ENCODE measurements around the gene RAPGEF4.

The RAPGEF4 gene

GRCh38 chr2:172823261-172823850 is 87.7 kb downstream of the RAPGEF4 start:
- no peak for DNase-seq (ENCODE audit: low read depth in 2 of 2)

- DNase-seq (ENCODE audit: low read depth in 2 of 2), result no peak
These were observed 90.9 kb downstream of the RAPGEF4 start for GRCh38 chr2:172826522-172826921.

GRCh38 chr2:172829229-172829628 is 93.6 kb downstream of the RAPGEF4 start:
- no peak for DNase-seq (ENCODE audit: low read depth in 2 of 2)

DNA sequence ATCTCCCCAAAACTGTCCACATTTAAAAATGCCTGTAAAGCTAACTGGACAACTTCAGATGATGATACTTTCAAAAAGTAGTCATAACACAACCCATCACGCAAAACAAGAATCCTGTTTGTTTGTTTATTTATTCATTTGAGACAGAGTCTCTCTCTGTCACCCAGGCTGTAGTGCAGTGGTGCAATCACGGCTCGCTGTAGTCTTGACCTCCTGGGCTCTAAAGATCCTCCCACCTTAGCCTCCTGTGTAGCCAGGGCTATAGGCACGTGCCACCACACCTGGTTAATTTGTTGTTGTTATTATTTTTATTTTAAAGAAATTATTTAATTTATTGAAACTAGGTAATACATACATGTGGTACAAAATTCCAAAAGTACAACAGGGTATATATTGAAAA is 94.8 kb downstream of the RAPGEF4 start:
- no peak for DNase-seq (ENCODE audit: low read depth in 2 of 2)

DNA sequence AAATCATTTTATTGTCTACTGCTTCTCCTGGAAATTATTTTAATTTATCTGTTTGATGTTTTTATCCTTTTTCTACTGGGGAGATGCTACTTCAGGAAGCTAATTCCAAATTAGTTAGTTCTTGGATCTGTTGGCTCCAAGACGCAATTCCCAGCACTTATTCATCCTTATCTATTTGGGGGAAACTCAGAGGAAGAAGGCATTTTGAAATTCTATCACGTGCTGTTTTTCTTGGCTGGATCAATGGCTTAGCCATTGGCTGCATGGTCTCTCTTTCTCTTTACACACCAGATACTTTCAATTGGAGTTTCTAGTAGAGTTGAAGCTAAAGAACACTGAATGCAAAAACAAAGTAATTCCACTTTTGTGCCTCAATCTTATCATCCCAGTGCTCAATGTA is 98.3 kb downstream of the RAPGEF4 start:
- DNase-seq (ENCODE audit: low read depth in 2 of 2), result no peak

DNA sequence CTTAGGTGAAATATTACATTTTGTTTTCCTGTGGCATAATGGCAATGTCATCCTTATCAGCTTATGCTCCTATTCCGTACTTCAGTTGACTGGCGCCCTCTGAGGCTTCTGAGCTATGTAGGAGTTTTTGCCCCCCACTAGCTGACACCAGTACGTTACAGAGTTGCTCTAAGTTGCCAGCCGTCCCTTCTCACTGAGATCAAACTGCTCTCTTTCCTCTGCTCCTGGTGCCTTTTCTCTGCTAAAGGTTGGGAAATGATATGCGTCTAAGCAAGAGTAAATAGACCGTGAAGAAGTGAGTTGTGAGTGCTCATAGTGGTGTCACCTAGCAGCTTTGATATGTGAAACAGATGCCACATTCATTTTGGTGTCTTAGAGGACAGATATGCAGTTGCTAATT is 99.2 kb downstream of the RAPGEF4 start:
- DNase-seq (ENCODE audit: low read depth in 2 of 2), result no peak

GRCh38 chr2:172836347-172836821 is 100.7 kb downstream of the RAPGEF4 start:
- DNase-seq (ENCODE audit: low read depth in 2 of 2), result no peak

- DNase-seq (ENCODE audit: low read depth in 2 of 2), result no peak
These were observed 101.2 kb downstream of the RAPGEF4 start for GRCh38 chr2:172836827-172837226.

DNA sequence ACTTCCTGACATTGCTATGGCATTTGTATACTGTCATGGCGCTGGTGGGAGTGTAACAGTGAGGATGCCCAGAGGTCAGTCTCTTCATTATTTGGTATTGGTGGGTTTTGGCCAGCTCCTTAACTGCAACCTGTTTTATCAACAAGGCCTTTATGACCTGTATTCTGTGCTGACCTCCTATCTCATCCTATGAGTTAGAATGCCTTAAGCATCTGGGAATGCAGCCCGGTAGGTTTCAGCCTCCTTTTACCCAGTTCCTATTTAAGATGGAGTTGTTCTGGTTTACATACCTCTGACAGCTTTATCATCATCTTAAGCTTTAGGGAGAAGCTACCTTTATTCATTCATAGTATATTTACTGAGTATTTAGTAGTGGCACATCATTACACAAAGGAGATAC is 103.8 kb downstream of the RAPGEF4 start:
- no peak for DNase-seq (ENCODE audit: low read depth in 2 of 2)

- DNase-seq (ENCODE audit: low read depth in 2 of 2), result no peak
These were observed 107.0 kb downstream of the RAPGEF4 start for GRCh38 chr2:172842511-172843265.

GRCh38 chr2:172843266-172843582 is 107.6 kb downstream of the RAPGEF4 start:
- DNase-seq (ENCODE audit: low read depth in 2 of 2), result no peak

DNA sequence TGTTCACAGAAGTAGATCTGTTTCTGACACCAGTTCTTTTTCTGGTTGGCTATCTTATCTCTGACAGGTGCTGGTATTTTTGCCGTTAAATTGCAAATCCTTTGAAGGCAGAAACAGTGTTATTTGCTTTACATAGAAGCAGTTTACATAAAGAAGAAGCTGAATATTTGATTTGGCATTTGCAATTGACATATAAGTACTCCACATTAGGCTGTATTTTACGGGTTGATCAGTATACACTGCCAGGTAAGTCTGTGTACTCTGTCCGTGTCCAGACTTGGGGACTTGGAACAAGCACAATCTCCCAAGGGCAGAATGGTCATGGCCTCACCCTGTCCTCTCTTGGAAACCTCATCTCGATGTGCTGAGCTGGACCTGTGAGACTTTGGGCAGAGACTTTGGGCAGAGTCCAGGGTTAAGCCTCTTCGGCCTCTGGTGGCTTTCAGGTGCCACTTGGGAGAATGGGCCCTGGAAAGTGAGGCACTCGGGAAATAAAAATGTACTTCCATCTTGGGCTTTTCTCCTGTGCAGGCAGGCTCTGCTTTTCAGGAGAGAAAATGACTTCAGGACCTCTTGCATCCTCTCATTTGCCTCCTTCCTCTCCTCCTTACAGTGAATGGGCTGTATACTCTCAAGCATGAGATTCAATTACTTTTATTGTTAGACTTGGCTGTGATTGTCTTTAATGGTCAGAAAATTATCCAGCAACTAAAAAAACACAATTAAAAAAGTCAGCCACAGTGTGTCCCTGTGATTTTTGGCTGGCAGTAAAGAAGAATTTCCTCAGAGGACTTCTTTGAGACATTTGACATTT is 108.5 kb downstream of the RAPGEF4 start:
- no peak for DNase-seq (ENCODE audit: low read depth in 2 of 2)

DNA sequence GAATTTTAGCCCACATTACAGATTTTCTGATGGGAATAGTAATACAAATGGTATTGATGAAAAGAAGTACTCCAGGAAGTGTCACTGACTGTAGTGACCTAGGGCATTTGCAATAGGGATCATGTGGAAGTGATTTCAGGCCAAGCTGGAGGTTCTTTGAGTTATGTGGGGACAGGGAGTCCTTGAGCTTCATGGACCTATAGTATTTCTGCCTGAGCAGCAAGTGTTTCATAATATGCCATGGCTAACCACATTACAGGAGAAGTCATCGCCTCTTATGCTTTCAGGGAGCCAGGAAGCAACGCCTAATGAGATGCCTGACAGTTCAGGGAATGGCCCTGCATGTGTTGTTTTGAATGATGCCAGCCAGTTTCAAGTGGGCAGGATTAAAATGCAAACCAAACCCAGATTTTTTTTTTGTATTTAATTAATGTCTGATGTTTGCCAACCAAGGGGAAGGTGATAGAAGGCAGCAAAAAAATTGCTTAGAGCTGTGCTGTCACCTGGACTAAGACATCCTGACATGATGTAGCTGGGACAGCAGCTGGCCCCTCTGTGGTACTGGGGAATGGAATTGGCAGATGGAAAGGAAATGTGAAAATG is 109.5 kb downstream of the RAPGEF4 start:
- no peak for DNase-seq (ENCODE audit: low read depth in 2 of 2)

GRCh38 chr2:172846551-172846950 is 110.9 kb downstream of the RAPGEF4 start:
- DNase-seq (ENCODE audit: low read depth in 2 of 2), result no peak

GRCh38 chr2:172847188-172847587 is 111.5 kb downstream of the RAPGEF4 start:
- DNase-seq (ENCODE audit: low read depth in 2 of 2), result no peak

- no peak for DNase-seq (ENCODE audit: low read depth in 2 of 2)
These were observed 112.9 kb downstream of the RAPGEF4 start for GRCh38 chr2:172848519-172848918.

GRCh38 chr2:172849519-172850217 is 114.0 kb downstream of the RAPGEF4 start:
- DNase-seq (ENCODE audit: low read depth in 2 of 2), result no peak

DNA sequence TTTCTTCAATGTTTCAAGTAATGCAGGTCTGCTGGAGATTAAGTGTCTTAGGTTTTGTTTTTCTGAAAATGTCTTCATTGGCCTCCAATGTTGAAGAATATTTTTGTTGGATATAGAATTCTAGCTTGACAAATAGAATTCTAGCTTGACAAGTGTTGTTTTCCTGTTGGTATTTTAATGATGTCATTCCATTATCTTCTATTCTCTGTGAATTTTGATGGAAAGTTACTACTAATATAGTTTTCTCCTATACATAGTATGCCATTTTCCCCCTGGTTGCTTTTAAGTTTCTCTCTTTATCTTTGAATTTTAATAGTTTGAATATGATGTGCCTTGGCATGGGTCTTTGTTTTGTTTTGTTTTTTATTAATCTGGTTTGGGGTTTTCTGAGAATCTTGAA is 119.9 kb downstream of the RAPGEF4 start:
- DNase-seq (ENCODE audit: low read depth in 2 of 2), result no peak

GRCh38 chr2:172856606-172857005 is 121.0 kb downstream of the RAPGEF4 start:
- no peak for DNase-seq (ENCODE audit: low read depth in 2 of 2)

DNA sequence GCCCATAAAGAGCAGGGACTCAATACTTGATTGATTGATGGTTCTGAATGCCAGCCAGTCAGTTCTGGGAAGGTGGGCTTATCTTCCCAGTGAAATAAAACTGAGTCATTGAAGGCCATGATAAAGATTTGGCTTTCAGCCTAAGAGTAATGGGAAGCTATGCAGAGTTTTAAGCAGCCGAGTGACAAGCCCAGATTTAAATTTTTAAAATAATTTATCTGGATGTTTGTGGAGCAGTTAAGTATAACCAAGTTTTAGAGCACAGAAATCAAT is 122.8 kb downstream of the RAPGEF4 start:
- DNase-seq (ENCODE audit: low read depth in 2 of 2), result no peak

- no peak for DNase-seq (ENCODE audit: low read depth in 2 of 2)
These were observed 124.1 kb downstream of the RAPGEF4 start for GRCh38 chr2:172859581-172860335.

Data from stimulated activated CD4-positive, alpha-beta T cell treated with anti-CD3 and anti-CD28 coated beads, Interleukin-1b, Interleukin-23, amount 100 ng/mL, for 4 hours (primary cell).